Activated CD4-positive, alpha-beta T cell treated with anti-CD3 and anti-CD28 coated beads for 36 hours (primary cell): Measurements from ENCODE around the gene ZFC3H1. TPM values are rescaled to one million over a fixed set of nuclear protein-coding genes. Genes with fewer than 3 reads are reported as not detected.

Source experiments
- ATAC-seq: fragments of 200-7000 bp; cut with Tn5 transposase; one replicate; pipeline ENCODE4 v1.10.0; 2021; ENCODE audit warnings: mild to moderate bottlenecking, moderate library complexity
- CTCF ChIA-PET: fragments of 350-600 bp; sonication (Branson Sonifier 250); formaldehyde crosslinking; loops from one replicate; lab custom pipeline; 2021; ENCODE audit warnings: antibody characterized with exemption; lab: Charles Lee
- POLR2A ChIA-PET: fragments of 350-600 bp; sonication (Branson Sonifier 250); formaldehyde crosslinking; loops from one replicate; lab custom pipeline; 2021; ENCODE audit warnings: antibody characterized with exemption, inconsistent platforms; lab: Charles Lee
- DNase-seq: peaks from one replicate; pipeline ENCODE4 v3.0.0-alpha.2; 2020
- H3K27ac Mint-ChIP-seq: one replicate; pipeline ENCODE4 v1.8.0; 2021; ENCODE audit warnings: mixed read lengths
- H3K27me3 Mint-ChIP-seq: one replicate; pipeline ENCODE4 v1.8.0; 2021; ENCODE audit warnings: mixed read lengths
- H3K36me3 Mint-ChIP-seq: one replicate; pipeline ENCODE4 v1.8.0; 2021; ENCODE audit warnings: low read depth, mixed read lengths
- H3K4me1 Mint-ChIP-seq: one replicate; pipeline ENCODE4 v1.8.0; 2021; ENCODE audit warnings: mixed read lengths
- H3K4me3 Mint-ChIP-seq: one replicate; pipeline ENCODE4 v1.8.0; 2021; ENCODE audit warnings: mild to moderate bottlenecking, moderate library complexity, mixed read lengths
- H3K9me3 Mint-ChIP-seq: one replicate; pipeline ENCODE4 v1.8.0; 2021; ENCODE audit warnings: low read depth, mixed read lengths
- intact Hi-C, 2 experiments: fragments of 100-400 bp; cut with DNase I in 1 of 2; cut with micrococcal nuclease in 1 of 2; formaldehyde crosslinking; loops; one replicate each; pipeline versions ENCODE4 v1.14.2 to v1.15.1; 2022 to 2024; cut with DNase I, micrococcal nuclease
- total RNA-seq, 2 experiments: library from RNA; stranded (reverse); gene quantifications; one replicate each; pipeline ENCODE4 v1.2.3, GENCODE V29; 2021

Gene ZFC3H1
- total RNA-seq, 2 experiments from 2014 or later: 57.1 to 71.5 TPM

DNA sequence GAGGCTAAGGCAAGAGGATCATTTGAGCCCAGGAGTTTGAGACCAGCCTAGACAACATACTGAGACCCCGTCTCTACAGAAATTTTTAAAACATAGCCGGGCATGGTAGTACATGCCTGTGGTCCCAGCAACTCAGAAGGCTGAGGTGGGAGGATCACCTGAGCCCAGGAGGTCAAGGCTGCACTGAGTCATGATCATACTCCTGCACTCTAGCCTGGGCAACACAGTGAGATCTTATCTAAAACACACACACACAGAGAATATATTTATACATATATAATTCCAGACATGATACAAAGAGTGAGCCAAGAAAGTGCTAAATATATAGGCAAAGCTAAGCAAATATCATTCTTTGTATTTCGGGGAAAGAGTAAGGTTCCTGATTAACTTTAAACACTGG lies 9.4 kb downstream of the ZFC3H1 start:
- DNase-seq (no peak), ATAC-seq (no peak)
- H3K27me3 Mint-ChIP-seq: no peaks in the 10 kb centered on the region
- no peak overlapping the region for H3K4me3 Mint-ChIP-seq
- intact Hi-C loops: no loop called here
- no peaks in the 10 kb centered on the region for H3K9me3 Mint-ChIP-seq
- H3K27ac Mint-ChIP-seq: peak overlapping the region; percentile 41
- H3K36me3 Mint-ChIP-seq: peaks cover 26% of the 10 kb centered on the region
- ChIA-PET POLR2A (interaction anchor here (0.9 kb wide), 1 partner anchor 10 kb away, joined by 3 read pairs; the partner anchor contains the start of genes THAP2 and ZFC3H1), CTCF (interaction anchor here (0.7 to 1.2 kb wide), 5 partner anchors 8 to 93 kb away, joined by 3 to 6 read pairs (median 3); no protein-coding TSS in a partner anchor)
- H3K4me1 Mint-ChIP-seq: peaks cover 42% of the 10 kb centered on the region

DNA sequence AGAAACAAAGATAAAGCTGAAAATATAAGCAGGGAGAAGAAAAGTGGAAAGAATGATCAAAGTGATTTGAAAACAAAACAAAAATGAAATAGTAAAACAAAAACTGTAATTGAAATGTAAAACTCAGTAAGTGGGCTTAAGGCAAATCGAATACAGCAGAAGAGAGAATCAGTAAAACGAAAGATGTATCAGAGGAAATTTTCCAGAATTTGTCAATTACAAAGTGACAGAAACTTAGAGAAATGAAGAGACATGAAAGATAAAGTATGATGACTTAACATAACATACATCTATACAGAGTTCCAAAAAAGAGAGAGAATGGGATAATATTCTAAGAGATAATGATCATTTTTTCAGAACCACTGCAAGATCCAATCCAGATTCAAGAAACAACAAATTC lies 10.5 kb downstream of the ZFC3H1 start:
- intact Hi-C loops: no loop called here
- no peaks in the 10 kb centered on the region for H3K27me3 Mint-ChIP-seq
- no peak for ATAC-seq
- ChIA-PET CTCF (no interaction called here), POLR2A (no interaction called here)
- no peaks in the 10 kb centered on the region for H3K9me3 Mint-ChIP-seq
- H3K4me3 Mint-ChIP-seq: no peak overlapping the region
- H3K27ac Mint-ChIP-seq: no peak overlapping the region
- DNase-seq: no peak
- H3K4me1 Mint-ChIP-seq: peaks cover 39% of the 10 kb centered on the region
- peaks cover 18% of the 10 kb centered on the region for H3K36me3 Mint-ChIP-seq

DNA sequence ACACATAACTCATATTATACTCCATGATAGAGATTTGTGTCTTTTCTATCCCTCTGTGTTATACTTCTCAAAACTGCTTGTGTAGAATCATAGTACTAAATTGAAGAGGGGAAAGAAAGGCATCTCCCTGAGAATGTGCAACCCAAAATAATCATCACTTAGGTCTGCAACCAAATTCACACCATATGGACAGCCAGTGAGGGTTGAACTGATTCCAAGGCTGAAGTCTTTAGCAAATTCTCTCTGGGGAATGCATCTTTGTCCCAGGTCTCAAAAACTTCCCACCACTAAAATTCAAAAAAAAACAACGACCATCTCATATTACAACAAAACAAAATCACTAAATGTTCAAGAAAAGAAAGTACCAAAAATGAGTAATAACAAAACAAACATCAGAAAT lies 11.0 kb downstream of the ZFC3H1 start:
- POLR2A ChIA-PET: no interaction called here
- intact Hi-C loops: no loop called here
- Mint-ChIP-seq H3K36me3 (peaks cover 16% of the 10 kb centered on the region), H3K27me3 (no peaks in the 10 kb centered on the region), H3K4me1 (peaks cover 37% of the 10 kb centered on the region), H3K4me3 (no peak overlapping the region), H3K9me3 (no peaks in the 10 kb centered on the region), H3K27ac (no peak overlapping the region)
- ATAC-seq: no peak
- CTCF ChIA-PET: no interaction called here
- DNase-seq: no peak

DNA sequence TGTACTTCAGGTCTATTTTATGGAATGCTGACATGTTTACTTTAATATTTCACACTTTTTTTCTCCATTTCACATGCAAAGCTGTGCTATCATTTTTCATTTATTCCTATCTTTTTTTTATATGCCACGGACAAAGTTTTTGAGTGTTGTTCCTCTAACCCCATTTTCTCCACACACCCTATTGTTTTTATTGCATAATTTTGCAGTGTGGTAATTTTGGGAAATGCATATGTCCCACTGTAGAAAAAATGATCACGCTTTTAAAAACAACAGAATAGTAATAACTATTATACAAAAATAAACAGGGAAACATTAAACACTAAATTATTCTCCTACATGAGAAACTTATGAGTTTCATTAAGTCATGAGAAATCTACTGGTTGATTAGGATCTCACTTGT lies 14.2 kb downstream of the ZFC3H1 start:
- H3K4me1 Mint-ChIP-seq: peaks cover 22% of the 10 kb centered on the region
- H3K36me3 Mint-ChIP-seq: peaks cover 27% of the 10 kb centered on the region
- ChIA-PET POLR2A (no interaction called here), CTCF (interaction anchor here (1.5 to 2.2 kb wide), 2 partner anchors 11 to 13 kb away, joined by 3 to 8 read pairs; no protein-coding TSS in a partner anchor)
- no peak for ATAC-seq
- no peak overlapping the region for H3K4me3 Mint-ChIP-seq
- H3K27me3 Mint-ChIP-seq: no peaks in the 10 kb centered on the region
- no peaks in the 10 kb centered on the region for H3K9me3 Mint-ChIP-seq
- DNase-seq: no peak
- intact Hi-C loops: no loop called here
- H3K27ac Mint-ChIP-seq: no peak overlapping the region

DNA sequence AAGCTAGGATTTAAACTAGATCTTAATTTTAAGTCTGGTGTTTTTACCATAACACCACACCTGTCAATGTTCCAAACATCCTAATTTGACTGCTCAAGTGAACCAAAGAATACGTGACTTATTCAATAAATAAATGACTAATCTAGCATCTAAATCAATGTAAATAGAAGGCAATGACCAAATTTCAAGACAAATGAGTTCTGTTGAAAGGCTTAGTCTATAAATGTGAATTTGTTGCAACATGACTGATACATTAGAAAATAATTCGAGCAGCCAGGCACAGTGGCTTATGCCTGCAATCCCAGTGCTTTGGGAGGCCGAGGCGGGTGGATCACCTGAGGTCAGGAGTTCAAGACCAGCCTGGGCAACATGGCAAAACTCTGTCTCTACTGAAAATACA lies 15.1 kb downstream of the ZFC3H1 start:
- Mint-ChIP-seq H3K36me3 (peaks cover 34% of the 10 kb centered on the region), H3K4me3 (no peak overlapping the region), H3K27ac (peak overlapping the region; percentile 19), H3K4me1 (peaks cover 28% of the 10 kb centered on the region), H3K9me3 (no peaks in the 10 kb centered on the region), H3K27me3 (no peaks in the 10 kb centered on the region)
- ChIA-PET POLR2A (interaction anchor here (1.0 kb wide), 1 partner anchor 16 kb away, joined by 4 read pairs; the partner anchor contains the start of gene THAP2), CTCF (interaction anchor here (1.5 kb wide), 1 partner anchor 12 kb away, joined by 7 read pairs; no protein-coding TSS in a partner anchor)
- DNase-seq: no peak
- no peak for ATAC-seq
- intact Hi-C loops: no loop called here

DNA sequence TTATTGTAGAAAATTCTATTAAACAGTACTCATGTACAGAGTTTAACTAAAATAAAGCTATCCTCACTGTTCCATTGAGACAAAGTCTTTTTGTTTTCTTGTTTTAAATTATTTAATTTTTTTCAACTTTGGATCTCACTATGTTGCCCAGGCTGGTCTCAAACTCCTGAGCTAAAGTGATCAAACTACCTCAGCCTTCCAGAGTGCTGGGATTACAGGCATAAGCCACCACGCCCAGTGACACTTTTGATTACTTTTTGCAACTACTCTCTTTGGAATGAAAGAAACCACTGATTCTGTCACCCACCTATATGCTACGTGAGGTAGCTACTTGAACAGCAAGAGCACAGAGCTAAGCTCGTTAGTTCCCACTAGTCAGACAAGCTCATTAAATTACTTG lies 17.1 kb downstream of the ZFC3H1 start:
- H3K27me3 Mint-ChIP-seq: no peaks in the 10 kb centered on the region
- no peak overlapping the region for H3K4me3 Mint-ChIP-seq
- peaks cover 45% of the 10 kb centered on the region for H3K4me1 Mint-ChIP-seq
- intact Hi-C loops: no loop called here
- CTCF ChIA-PET: interaction anchor here (1.2 to 3.4 kb wide), 6 partner anchors 8 to 101 kb away, joined by 4 to 19 read pairs (median 7); no protein-coding TSS in a partner anchor
- POLR2A ChIA-PET: interaction anchor here (0.6 to 1.8 kb wide), 2 partner anchors 12 to 17 kb away, joined by 4 to 6 read pairs; partner anchors contain the start of genes THAP2 and ZFC3H1
- no peaks in the 10 kb centered on the region for H3K9me3 Mint-ChIP-seq
- H3K36me3 Mint-ChIP-seq: peaks cover 48% of the 10 kb centered on the region
- DNase-seq (no peak), ATAC-seq (no peak)
- H3K27ac Mint-ChIP-seq: no peak overlapping the region

DNA sequence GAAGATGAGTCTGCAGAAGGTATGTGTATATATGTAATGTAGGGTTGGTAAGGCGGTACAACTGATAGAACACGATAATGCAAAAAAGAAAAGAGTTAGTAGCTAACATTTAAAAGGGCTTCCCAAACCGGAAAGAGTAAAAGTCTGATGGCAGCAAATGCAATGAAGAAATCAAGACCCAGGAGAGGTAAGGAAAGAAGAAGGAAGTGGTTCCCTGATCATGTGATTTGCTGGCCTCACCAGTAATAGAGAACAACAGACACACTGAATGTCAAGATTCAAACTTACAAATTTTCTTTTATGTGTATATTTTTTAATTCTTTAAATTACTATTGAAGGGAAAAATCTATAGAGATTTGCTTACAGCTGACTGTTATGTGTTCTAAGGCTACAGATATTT lies 18.4 kb downstream of the ZFC3H1 start:
- peak overlapping the region; percentile 81 for H3K27ac Mint-ChIP-seq
- CTCF ChIA-PET: interaction anchor here (0.9 to 3.4 kb wide), 7 partner anchors 9 to 103 kb away, joined by 3 to 19 read pairs (median 6); no protein-coding TSS in a partner anchor
- no peak for ATAC-seq

DNA sequence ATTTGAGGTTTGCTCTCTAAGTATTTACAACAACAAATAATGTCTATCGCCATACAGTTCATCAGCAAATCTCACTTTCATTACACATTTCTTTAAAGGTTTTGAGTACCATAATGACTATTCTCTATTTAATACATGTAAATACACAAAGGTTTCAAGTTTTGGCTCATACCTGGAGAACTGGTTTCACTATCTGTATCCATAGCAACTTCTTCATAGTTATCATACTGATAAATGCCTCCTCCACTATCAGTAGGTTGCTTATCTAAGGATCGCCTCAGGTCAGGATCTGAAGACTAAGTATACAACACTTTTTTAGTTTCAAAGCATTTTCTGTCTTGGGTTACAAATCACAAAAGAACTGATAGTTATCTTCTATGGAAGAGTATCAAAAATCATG lies 21.4 kb downstream of the ZFC3H1 start:
- ATAC-seq (peak; percentile 78), DNase-seq (no peak)
- Mint-ChIP-seq H3K27me3 (no peaks in the 10 kb centered on the region), H3K4me3 (no peak overlapping the region), H3K27ac (peak overlapping the region; percentile 65), H3K4me1 (peaks cover 47% of the 10 kb centered on the region), H3K9me3 (no peaks in the 10 kb centered on the region), H3K36me3 (peaks cover 53% of the 10 kb centered on the region)
- POLR2A ChIA-PET: interaction anchor here (1.0 kb wide), 1 partner anchor 21 kb away, joined by 6 read pairs; no protein-coding TSS in a partner anchor
- CTCF ChIA-PET: interaction anchor here (0.7 to 1.2 kb wide), 5 partner anchors 12 to 249 kb away, joined by 3 to 5 read pairs (median 3); no protein-coding TSS in a partner anchor
- intact Hi-C loops: loop anchor here (2.0 kb wide), 1 partner anchor 21 kb away; the partner anchor contains the start of gene ZFC3H1 (in 2 of the 2)

More for the DNA sequence above, 18.4 kb downstream of the ZFC3H1 start:
- Mint-ChIP-seq H3K27me3 (no peaks in the 10 kb centered on the region), H3K36me3 (peaks cover 53% of the 10 kb centered on the region), H3K9me3 (no peaks in the 10 kb centered on the region), H3K4me3 (no peak overlapping the region), H3K4me1 (peaks cover 48% of the 10 kb centered on the region)
- POLR2A ChIA-PET: interaction anchor here (1.8 kb wide), 1 partner anchor 19 kb away, joined by 6 read pairs; the partner anchor contains the start of genes THAP2 and ZFC3H1
- no peak for DNase-seq
- intact Hi-C loops: no loop called here

DNA sequence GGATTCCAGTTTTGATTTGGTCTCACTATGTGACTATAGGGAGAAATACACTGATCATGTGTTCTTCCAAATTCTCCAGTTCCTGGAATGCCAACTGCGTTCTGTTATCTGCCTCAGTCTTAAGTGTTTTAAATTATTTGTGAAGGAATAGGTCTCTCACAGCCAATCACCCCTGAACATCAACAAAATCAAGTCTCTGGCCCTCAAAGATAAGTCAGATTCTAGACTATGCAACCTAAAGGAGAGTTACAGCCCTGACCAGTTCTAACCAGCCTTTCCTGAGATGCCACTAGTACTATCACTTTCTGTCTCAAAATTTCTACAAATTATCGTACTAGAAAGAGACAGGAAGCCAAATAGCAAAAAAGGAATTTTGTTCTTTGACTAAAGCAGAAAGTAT lies 22.3 kb downstream of the ZFC3H1 start:
- POLR2A ChIA-PET: no interaction called here
- no peak overlapping the region for H3K4me3 Mint-ChIP-seq
- peaks cover 45% of the 10 kb centered on the region for H3K4me1 Mint-ChIP-seq
- no peak for DNase-seq
- H3K27ac Mint-ChIP-seq: peak overlapping the region; percentile 71
- no peak for ATAC-seq
- H3K9me3 Mint-ChIP-seq: no peaks in the 10 kb centered on the region
- CTCF ChIA-PET: no interaction called here
- intact Hi-C loops: loop anchor here in 1 of 2 experiments (2.0 kb wide), 1 partner anchor 45 kb away; the partner anchor contains the start of gene TMEM19
- H3K36me3 Mint-ChIP-seq: peaks cover 49% of the 10 kb centered on the region
- no peaks in the 10 kb centered on the region for H3K27me3 Mint-ChIP-seq

DNA sequence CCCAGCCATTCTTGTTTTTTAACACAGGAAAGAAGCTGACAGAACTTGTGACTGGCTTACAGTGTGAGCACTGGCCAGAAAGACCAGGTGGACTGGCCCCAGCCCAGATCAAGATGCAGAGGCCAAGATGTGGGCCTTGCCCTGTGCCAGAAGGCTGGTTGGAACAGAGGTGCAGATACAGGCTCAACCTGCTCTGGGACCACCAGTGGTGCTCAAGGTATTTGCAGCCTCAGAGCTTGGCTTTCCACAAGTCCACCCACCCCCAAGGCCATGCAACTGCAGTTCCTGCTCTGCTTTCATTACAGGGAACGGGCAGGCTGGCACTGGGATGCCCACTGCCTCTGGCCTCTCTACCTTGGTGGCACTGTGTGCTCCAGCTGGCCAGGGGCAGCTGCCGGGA lies 23.3 kb downstream of the ZFC3H1 start:
- ATAC-seq: no peak
- CTCF ChIA-PET: interaction anchor here (1.4 kb wide), 1 partner anchor 13 kb away, joined by 4 read pairs; no protein-coding TSS in a partner anchor
- H3K4me1 Mint-ChIP-seq: peaks cover 45% of the 10 kb centered on the region
- H3K9me3 Mint-ChIP-seq: no peaks in the 10 kb centered on the region
- intact Hi-C loops: loop anchor here in 1 of 2 experiments (2.0 kb wide), 1 partner anchor 46 kb away; the partner anchor contains the start of gene TMEM19
- H3K27me3 Mint-ChIP-seq: no peaks in the 10 kb centered on the region
- H3K4me3 Mint-ChIP-seq: no peak overlapping the region
- peaks cover 49% of the 10 kb centered on the region for H3K36me3 Mint-ChIP-seq
- POLR2A ChIA-PET: interaction anchor here (0.8 to 1.3 kb wide), 2 partner anchors 22 to 24 kb away, joined by 3 read pairs; partner anchors contain the start of gene THAP2
- DNase-seq: no peak
- H3K27ac Mint-ChIP-seq: peak overlapping the region; percentile 25

DNA sequence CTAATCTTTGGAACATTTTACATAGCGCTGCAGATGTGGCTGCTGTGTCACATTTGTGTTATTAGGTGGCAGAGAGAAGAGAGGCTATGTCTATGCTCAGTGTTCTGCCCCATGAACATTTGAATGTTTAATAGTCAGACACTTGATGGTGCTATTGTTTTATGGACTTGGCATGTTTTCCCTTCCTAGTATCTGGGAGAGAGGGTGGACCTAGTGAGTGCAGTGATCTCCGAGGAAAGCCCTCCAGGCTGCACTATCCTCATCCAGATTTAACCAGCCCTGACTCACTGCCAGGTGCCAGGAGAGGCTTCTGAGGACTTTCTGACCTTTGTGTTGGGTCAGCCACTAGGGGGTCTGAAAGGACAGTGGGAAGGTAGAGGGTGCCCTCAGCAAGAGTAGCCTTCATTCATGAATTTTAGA lies 24.3 kb downstream of the ZFC3H1 start:
- no peaks in the 10 kb centered on the region for H3K9me3 Mint-ChIP-seq
- H3K4me3 Mint-ChIP-seq: no peak overlapping the region
- ChIA-PET CTCF (interaction anchor here (5.0 kb wide), 1 partner anchor 12 kb away, joined by 51 read pairs; no protein-coding TSS in a partner anchor), POLR2A (interaction anchor here (1.3 kb wide), 1 partner anchor 25 kb away, joined by 3 read pairs; the partner anchor contains the start of gene THAP2)
- ATAC-seq (peak; percentile 67), DNase-seq (no peak)
- H3K36me3 Mint-ChIP-seq: peaks cover 52% of the 10 kb centered on the region
- peaks cover 42% of the 10 kb centered on the region for H3K4me1 Mint-ChIP-seq
- no peaks in the 10 kb centered on the region for H3K27me3 Mint-ChIP-seq
- peak overlapping the region; percentile 77 for H3K27ac Mint-ChIP-seq
- intact Hi-C loops: loop anchor here in 1 of 2 experiments (5.0 kb wide), 1 partner anchor 108 kb away; no protein-coding TSS in a partner anchor
